Measurements from ENCODE around the gene KCNJ11. TPM values are rescaled to one million over a fixed set of nuclear protein-coding genes. Genes with fewer than 3 reads are reported as not detected.

The KCNJ11 gene
- total RNA-seq, 1 donor from 2014 or later, result not detected

- Histone ChIP-seq H3K9me3 (no peaks in the 10 kb centered on the region), H3K4me1 (peaks cover 25% of the 10 kb centered on the region), H3K27me3 (no peaks in the 10 kb centered on the region), H3K4me3 (no peak overlapping the region), H3K36me3 (no peaks in the 10 kb centered on the region), H3K27ac (no peak overlapping the region)
- intact Hi-C loops (cut with DNase I), result no loop called here
- DNase-seq (ENCODE audit: extremely low spot score in 2 of 2), result no peak
- no peak for TF ChIP-seq CTCF (IDR thresholded peaks at IDR 0.05)
- no peak for TF ChIP-seq POLR2AphosphoS5 (IDR thresholded peaks at IDR 0.05; ENCODE audit: insufficient read depth in 1 of 2, low read depth in 1 of 2)
- no peak for TF ChIP-seq POLR2A (IDR thresholded peaks at IDR 0.05)
Observed at GRCh38 chr11:17350455-17351171, 37.8 kb downstream of the KCNJ11 start.

DNA sequence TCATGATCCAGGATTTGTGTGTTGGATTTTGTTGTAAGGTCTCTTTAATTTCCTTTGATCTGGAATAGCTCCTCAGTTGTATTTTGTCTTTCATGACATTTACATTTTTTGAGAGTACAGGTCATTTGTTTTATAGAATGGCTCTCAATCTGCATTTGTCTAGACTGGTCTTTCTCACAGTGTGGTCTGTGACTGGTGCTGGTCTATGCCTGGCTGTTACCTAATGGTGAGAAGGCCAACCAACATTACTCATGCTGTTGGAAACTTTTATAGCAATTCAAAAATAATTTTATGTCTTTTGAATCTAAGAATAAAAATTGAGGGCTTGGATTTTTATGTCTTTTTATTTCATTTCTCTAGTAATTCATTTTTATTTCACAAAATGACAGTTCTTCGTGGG lies 40.8 kb downstream of the KCNJ11 start:
- peaks cover 11% of the 10 kb centered on the region for H3K4me1 ChIP-seq
- H3K9me3 ChIP-seq, result no peaks in the 10 kb centered on the region
- DNase-seq (ENCODE audit: extremely low spot score in 2 of 2), result no peak
- no peak overlapping the region for H3K27ac ChIP-seq
- intact Hi-C loops (cut with DNase I), result no loop called here
- H3K27me3 ChIP-seq, result no peaks in the 10 kb centered on the region
- TF ChIP-seq POLR2A (IDR thresholded peaks at IDR 0.05), result no peak
- no peaks in the 10 kb centered on the region for H3K36me3 ChIP-seq
- no peak overlapping the region for H3K4me3 ChIP-seq

GRCh38 chr11:17343907-17344306 lies 44.6 kb downstream of the KCNJ11 start:
- H3K4me1 ChIP-seq, result no peaks in the 10 kb centered on the region
- no peaks in the 10 kb centered on the region for H3K27me3 ChIP-seq
- no peak overlapping the region for H3K27ac ChIP-seq
- H3K36me3 ChIP-seq, result no peaks in the 10 kb centered on the region
- H3K4me3 ChIP-seq, result no peak overlapping the region
- H3K9me3 ChIP-seq, result no peaks in the 10 kb centered on the region
- intact Hi-C loops (cut with DNase I), result no loop called here
- TF ChIP-seq POLR2AphosphoS5 (IDR thresholded peaks at IDR 0.05; ENCODE audit: insufficient read depth in 1 of 2, low read depth in 1 of 2) (no peak), POLR2A (IDR thresholded peaks at IDR 0.05) (no peak), CTCF (IDR thresholded peaks at IDR 0.05) (no peak)
- DNase-seq (ENCODE audit: extremely low spot score in 2 of 2), result no peak

- H3K27ac ChIP-seq, result no peak overlapping the region
- H3K4me1 ChIP-seq, result no peaks in the 10 kb centered on the region
- no peaks in the 10 kb centered on the region for H3K36me3 ChIP-seq
- H3K9me3 ChIP-seq, result no peaks in the 10 kb centered on the region
- no peak for DNase-seq (ENCODE audit: extremely low spot score in 2 of 2)
- intact Hi-C loops (cut with DNase I), result no loop called here
- TF ChIP-seq POLR2A (IDR thresholded peaks at IDR 0.05), result no peak
- no peak for TF ChIP-seq POLR2AphosphoS5 (IDR thresholded peaks at IDR 0.05; ENCODE audit: insufficient read depth in 1 of 2, low read depth in 1 of 2)
- TF ChIP-seq CTCF (IDR thresholded peaks at IDR 0.05), result no peak
- H3K27me3 ChIP-seq, result no peaks in the 10 kb centered on the region
- no peak overlapping the region for H3K4me3 ChIP-seq
Observed at GRCh38 chr11:17343257-17343656, 45.2 kb downstream of the KCNJ11 start.

Other genes with a start within 250 kb of the KCNJ11 start
- 52.1 TPM for gene PIK3C2A, start 180.7 kb downstream of the KCNJ11 start, total RNA-seq
- gene NUCB2, start 111.9 kb downstream of the KCNJ11 start, total RNA-seq, result 41.0 TPM
- gene NCR3LG1, start 36.9 kb downstream of the KCNJ11 start, total RNA-seq, result 2.2 TPM
- 13.0 TPM for gene ABCC8, start 88.2 kb upstream of the KCNJ11 start, total RNA-seq
- gene USH1C, start 155.8 kb upstream of the KCNJ11 start, total RNA-seq, result not detected
- not detected for gene OTOG, start 158.6 kb upstream of the KCNJ11 start, total RNA-seq

Measured in vagina (tissue), 2 donors.